Gastroesophageal sphincter (tissue), 4 donors: Measurements from ENCODE around the gene MTG1. TPM values are rescaled to one million over a fixed set of nuclear protein-coding genes. Genes with fewer than 3 reads are reported as not detected.

Source experiments
- ATAC-seq: fragments of 150-250 bp; one replicate; pipeline ENCODE4 v1.9.1; 2016; ENCODE audit warnings: mild to moderate bottlenecking, moderate library complexity
- H3K27ac ChIP-seq, 4 donors: fragments of 200-600 bp; sonication (generic) in 3 of 4; 1 replicate in 3 of 4; 2 replicates in 1 of 4; pipeline ENCODE4 v1.5.1; 2016 to 2019
- H3K27me3 ChIP-seq: fragments of 200-600 bp; sonication (generic); one replicate; pipeline ENCODE4 v1.5.1; 2019
- H3K36me3 ChIP-seq, 2 donors: fragments of 200-600 bp; sonication (generic); one replicate each; pipeline ENCODE4 v1.5.1; 2019; ENCODE audit warnings: control low read depth in 1 of 2
- H3K4me1 ChIP-seq, 3 donors: fragments of 200-600 bp; sonication (generic); 1 replicate in 2 of 3; 2 replicates in 1 of 3; pipeline ENCODE4 v1.5.1; 2016 to 2019; ENCODE audit warnings: control low read depth in 2 of 3
- H3K4me3 ChIP-seq, 2 donors: fragments of 200-600 bp; sonication (generic); one replicate each; pipeline ENCODE4 v1.5.1; 2019; ENCODE audit warnings: mild to moderate bottlenecking in 1 of 2, moderate library complexity in 1 of 2
- H3K9me3 ChIP-seq, 3 donors: fragments of 200-600 bp; sonication (generic); one replicate each; pipeline ENCODE4 v1.5.1; 2017 to 2019; ENCODE audit warnings: control low read depth in 2 of 3
- CTCF ChIP-seq, 4 experiments: fragments of 200-600 bp in 2 of 4; fragments of 450-650 bp in 2 of 4; sonication (generic) in 1 of 4; IDR thresholded peaks; one replicate each; pipeline ENCODE4 v1.5.1; 2017 to 2019; ENCODE audit warnings: antibody characterized with exemption in 4 of 4, mild to moderate bottlenecking in 2 of 4, moderate library complexity in 2 of 4
- EP300 ChIP-seq: sonication (generic); formaldehyde crosslinking; IDR thresholded peaks from one replicate; pipeline ENCODE4 v1.6.1; 2017; ENCODE audit warnings: antibody characterized with exemption, mild to moderate bottlenecking
- POLR2A ChIP-seq, 2 donors: fragments of 450-650 bp; IDR thresholded peaks; one replicate each; pipeline ENCODE4 v1.6.1; 2017; ENCODE audit warnings: antibody characterized with exemption in 2 of 2, mild to moderate bottlenecking in 2 of 2, moderate library complexity in 1 of 2
- POLR2AphosphoS5 ChIP-seq: sonication (generic); formaldehyde crosslinking; IDR thresholded peaks from one replicate; pipeline ENCODE4 v1.6.1; 2017; ENCODE audit warnings: antibody characterized with exemption
- WGBS, 2 donors: methylation state at CpG; one replicate each; pipeline ENCODE4 v1.1.5; 2018; ENCODE audit warnings: low coverage in 1 of 2; 5-methylcytosine and 5-hydroxymethylcytosine counted together
- total RNA-seq, 4 donors: library from RNA; depleted of rRNA; stranded (reverse); fragments of >200 nt; gene quantifications; one replicate each; pipeline ENCODE4 v1.1.0, GENCODE V29; 2016

Gene MTG1
- total RNA-seq, 4 donors from 2014 or later, result 13.2 to 25.9 (median 18.4) TPM

DNA sequence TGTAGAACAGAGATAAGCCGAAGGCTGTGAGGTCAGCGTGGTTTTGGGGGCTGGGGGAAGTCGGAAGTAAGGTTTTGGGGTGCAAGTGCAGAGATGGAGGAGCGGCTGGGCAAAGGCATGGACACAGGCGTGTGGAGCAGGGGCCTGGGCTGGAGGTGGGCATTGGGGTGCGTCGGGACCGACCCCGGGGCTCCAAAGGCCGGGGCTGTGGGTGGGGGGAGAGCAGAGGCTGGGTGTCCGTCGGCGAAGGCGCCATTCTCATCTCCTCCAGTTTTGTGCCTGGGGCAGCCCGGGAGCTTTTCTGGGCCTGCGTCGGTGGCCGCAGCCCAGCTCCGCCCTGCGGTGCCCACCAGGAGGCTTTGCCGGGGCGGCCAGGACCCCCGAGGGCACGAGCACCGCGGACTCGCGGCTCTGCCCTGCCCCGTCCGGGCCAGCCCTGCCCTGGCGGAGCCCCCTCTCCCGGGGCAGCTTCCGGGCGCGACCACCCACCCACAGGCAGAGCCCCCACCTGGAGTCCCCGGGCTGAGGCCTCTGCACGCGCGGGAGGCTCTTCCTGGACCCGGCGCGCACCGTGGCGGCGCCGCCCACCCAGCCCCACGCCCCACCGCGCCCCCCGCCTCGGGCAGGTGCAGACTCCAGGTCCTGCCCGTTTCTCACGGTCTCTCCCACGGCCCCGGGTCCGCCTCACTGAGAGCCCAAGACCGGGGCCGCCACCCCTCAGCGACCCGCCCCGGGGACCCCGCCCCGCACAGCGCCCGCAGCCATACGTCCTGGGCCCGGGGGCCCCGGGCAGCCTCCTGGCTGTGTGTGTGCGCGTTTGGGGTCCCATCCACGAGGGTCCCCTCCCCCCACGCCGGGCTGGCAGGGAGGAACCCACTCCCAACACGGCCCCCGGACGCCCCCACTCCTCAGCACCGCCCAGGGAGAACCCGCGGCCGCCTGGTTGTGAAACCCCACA lies 52.1 kb downstream of the MTG1 start:
- Histone ChIP-seq H3K36me3 (peaks cover 0 to 13% of the 10 kb centered on the region in 2 donors), H3K4me1 (no peaks in the 10 kb centered on the region), H3K27me3 (no peaks in the 10 kb centered on the region), H3K4me3 (no peak overlapping the region), H3K9me3 (peaks cover 0 to 43% (median 0%) of the 10 kb centered on the region in 3 donors), H3K27ac (no peak overlapping the region)
- WGBS, 2 donors, result 74% methylated on average over 7 of the region's 80 CpGs; no CpG with 5 or more reads in 1 of the 2 donors
- ATAC-seq, result no peak
- TF ChIP-seq CTCF (IDR thresholded peaks at IDR 0.05), result no peak

DNA sequence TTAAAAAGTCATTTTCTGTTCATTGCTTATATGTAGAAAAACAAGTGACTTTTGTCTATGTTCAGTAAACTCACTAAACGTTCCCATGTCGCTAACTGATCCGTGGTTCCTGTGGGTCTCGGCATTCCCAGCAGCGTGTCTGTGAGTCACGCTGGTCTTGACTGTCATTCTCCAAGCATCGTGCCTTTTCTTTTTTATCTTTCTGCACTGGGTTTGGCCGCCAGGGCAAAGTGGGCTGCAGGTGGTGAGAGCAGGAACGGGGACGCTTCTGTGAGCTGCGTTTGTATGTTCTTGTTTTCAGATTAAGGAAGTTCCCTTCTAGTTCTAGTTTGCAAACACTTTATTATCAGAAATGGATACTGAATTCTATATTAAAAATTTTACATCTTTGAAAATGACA lies 53.0 kb downstream of the MTG1 start:
- H3K27me3 ChIP-seq, result no peaks in the 10 kb centered on the region
- WGBS, 2 donors, result 88 to 95% methylated on average over 3 to 10 of the region's 11 CpGs
- ATAC-seq, result no peak

DNA sequence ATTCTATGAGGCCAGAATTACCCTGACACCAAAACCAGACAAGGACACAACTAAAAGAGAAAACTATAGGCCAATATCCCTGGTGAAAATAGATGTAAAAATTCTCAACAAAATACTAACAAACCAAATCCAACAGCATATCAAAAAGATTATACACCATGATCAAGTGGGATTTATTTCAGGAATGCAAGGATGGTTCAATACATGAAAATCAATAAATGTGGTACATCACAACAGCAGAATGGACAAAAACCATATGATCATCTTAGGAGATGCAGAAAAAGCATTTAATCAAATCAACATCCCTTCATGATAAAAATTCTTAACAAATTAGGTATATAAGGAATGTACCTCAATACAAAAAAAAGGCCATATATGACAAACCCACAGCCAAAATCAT lies 54.2 kb downstream of the MTG1 start:
- no peak overlapping the region for H3K27ac ChIP-seq
- H3K4me1 ChIP-seq, result no peaks in the 10 kb centered on the region
- no peak for TF ChIP-seq POLR2AphosphoS5
- no peak for TF ChIP-seq POLR2A (IDR thresholded peaks at IDR 0.05)
- no peak for TF ChIP-seq EP300
- TF ChIP-seq CTCF (IDR thresholded peaks at IDR 0.05), result no peak
- H3K9me3 ChIP-seq, result peaks cover 0 to 43% (median 0%) of the 10 kb centered on the region in 3 donors
- ATAC-seq, result no peak
- H3K27me3 ChIP-seq, result no peaks in the 10 kb centered on the region
- peaks cover 0 to 3% of the 10 kb centered on the region in 2 donors for H3K36me3 ChIP-seq
- no peak overlapping the region for H3K4me3 ChIP-seq

More for the DNA sequence above, 53.0 kb downstream of the MTG1 start:
- Histone ChIP-seq H3K27ac (no peak overlapping the region), H3K9me3 (peaks cover 0 to 43% (median 0%) of the 10 kb centered on the region in 3 donors), H3K4me3 (no peak overlapping the region), H3K4me1 (no peaks in the 10 kb centered on the region), H3K36me3 (peaks cover 0 to 13% of the 10 kb centered on the region in 2 donors)
- TF ChIP-seq EP300 (no peak), CTCF (IDR thresholded peaks at IDR 0.05) (no peak), POLR2A (IDR thresholded peaks at IDR 0.05) (no peak), POLR2AphosphoS5 (no peak)

GRCh38 chr10:133451346-133451745 lies 57.4 kb downstream of the MTG1 start:
- no peak overlapping the region for H3K27ac ChIP-seq
- H3K27me3 ChIP-seq, result no peaks in the 10 kb centered on the region
- WGBS, 2 donors, result 53 to 64% methylated on average over 3 to 4 of the region's 4 CpGs
- no peaks in the 10 kb centered on the region for H3K36me3 ChIP-seq
- TF ChIP-seq POLR2A (IDR thresholded peaks at IDR 0.05), result no peak
- no peak for TF ChIP-seq CTCF (IDR thresholded peaks at IDR 0.05)
- TF ChIP-seq EP300, result no peak
- TF ChIP-seq POLR2AphosphoS5, result no peak
- peaks cover 0 to 31% (median 0%) of the 10 kb centered on the region in 3 donors for H3K9me3 ChIP-seq
- H3K4me1 ChIP-seq, result no peaks in the 10 kb centered on the region
- no peak overlapping the region for H3K4me3 ChIP-seq
- no peak for ATAC-seq

GRCh38 chr10:133452453-133452852 lies 58.5 kb downstream of the MTG1 start:
- no peak for ATAC-seq
- TF ChIP-seq POLR2A (IDR thresholded peaks at IDR 0.05) (no peak), CTCF (IDR thresholded peaks at IDR 0.05) (no peak), EP300 (no peak), POLR2AphosphoS5 (no peak)
- Histone ChIP-seq H3K4me3 (no peak overlapping the region), H3K27ac (no peak overlapping the region), H3K9me3 (peaks cover 0 to 20% (median 0%) of the 10 kb centered on the region in 3 donors), H3K4me1 (no peaks in the 10 kb centered on the region), H3K36me3 (peaks cover 0 to 7% of the 10 kb centered on the region in 2 donors), H3K27me3 (no peaks in the 10 kb centered on the region)
- 71 to 84% methylated on average over 4 of the region's 4 CpGs for WGBS, 2 donors
